Breast epithelium (tissue), 3 donors: ENCODE data around the gene IGFLR1.

Source experiments
- CTCF ChIP-seq, 3 donors: fragments of 450-650 bp; IDR thresholded peaks; one replicate each; pipeline ENCODE4 v1.5.1; 2016 to 2017; ENCODE audit warnings: antibody characterized with exemption in 3 of 3, mild to moderate bottlenecking in 3 of 3, moderate library complexity in 3 of 3
- POLR2A ChIP-seq: fragments of 450-650 bp; IDR thresholded peaks from one replicate; pipeline ENCODE4 v1.6.1; 2016; ENCODE audit warnings: antibody characterized with exemption, mild to moderate bottlenecking, moderate library complexity
- POLR2AphosphoS5 ChIP-seq, 3 donors: sonication (generic); formaldehyde crosslinking; IDR thresholded peaks; one replicate each; pipeline ENCODE4 v1.6.1; 2017; ENCODE audit warnings: antibody characterized with exemption in 3 of 3

- TF ChIP-seq CTCF (IDR thresholded peaks at IDR 0.05): no peak
- no peak for TF ChIP-seq POLR2A
- TF ChIP-seq POLR2AphosphoS5 (IDR thresholded peaks at IDR 0.05): no peak
Observed at GRCh38 chr19:35746087-35746462, 3.8 kb upstream of the IGFLR1 start.
